Nephron (organoid): Measurements from ENCODE around the gene MMP12.

Source experiments
- H3K27ac Mint-ChIP-seq, 3 experiments: 2 replicates each; pipeline ENCODE4 v1.8.0; 2020; ENCODE audit warnings: mixed read lengths in 3 of 3, mild to moderate bottlenecking in 2 of 3, moderate library complexity in 1 of 3
- H3K27me3 Mint-ChIP-seq: 2 replicates; pipeline ENCODE4 v1.8.0; 2021; ENCODE audit warnings: low read depth, mild to moderate bottlenecking, moderate library complexity, mixed read lengths
- H3K36me3 Mint-ChIP-seq: 2 replicates; pipeline ENCODE4 v1.8.0; 2020; ENCODE audit warnings: low read depth, mixed read lengths
- H3K4me1 Mint-ChIP-seq: 2 replicates; pipeline ENCODE4 v1.8.0; 2020; ENCODE audit warnings: mixed read lengths
- H3K4me3 Mint-ChIP-seq, 3 experiments: 2 replicates each; pipeline ENCODE4 v1.8.0; 2020; ENCODE audit warnings: mild to moderate bottlenecking in 3 of 3, mixed read lengths in 3 of 3, moderate library complexity in 2 of 3
- H3K9me3 Mint-ChIP-seq: 2 replicates; pipeline ENCODE4 v1.8.0; 2020; ENCODE audit warnings: mixed read lengths
- CTCF ChIP-seq, 3 experiments: fragments of 200-600 bp; sonication (generic); IDR thresholded peaks; one replicate each; pipeline ENCODE4 v1.5.0; 2021; ENCODE audit warnings: antibody characterized with exemption in 3 of 3; ENCODE audit not compliant: unreplicated experiment in 3 of 3

Gene MMP12

GRCh38 chr11:102829316-102830000 is 45.3 kb downstream of the MMP12 start:
- Mint-ChIP-seq H3K27me3 (no peaks in the 10 kb centered on the region), H3K27ac (no peak overlapping the region), H3K9me3 (peaks cover 13% of the 10 kb centered on the region), H3K4me3 (no peak overlapping the region), H3K4me1 (no peaks in the 10 kb centered on the region), H3K36me3 (no peaks in the 10 kb centered on the region)
- TF ChIP-seq CTCF (IDR thresholded peaks at IDR 0.05; ENCODE audit: unreplicated experiment in 3 of 3) = no peak

GRCh38 chr11:102824556-102824955 is 50.2 kb downstream of the MMP12 start:
- no peak overlapping the region for H3K4me3 Mint-ChIP-seq
- no peaks in the 10 kb centered on the region for H3K27me3 Mint-ChIP-seq
- no peaks in the 10 kb centered on the region for H3K4me1 Mint-ChIP-seq
- H3K36me3 Mint-ChIP-seq = no peaks in the 10 kb centered on the region
- H3K9me3 Mint-ChIP-seq = peaks cover 13% of the 10 kb centered on the region
- TF ChIP-seq CTCF (IDR thresholded peaks at IDR 0.05; ENCODE audit: unreplicated experiment in 3 of 3) = no peak
- no peak overlapping the region for H3K27ac Mint-ChIP-seq

GRCh38 chr11:102819491-102819890 is 55.3 kb downstream of the MMP12 start:
- Mint-ChIP-seq H3K27me3 (no peaks in the 10 kb centered on the region), H3K4me1 (no peaks in the 10 kb centered on the region), H3K36me3 (no peaks in the 10 kb centered on the region), H3K9me3 (peaks cover 22% of the 10 kb centered on the region), H3K27ac (no peak overlapping the region), H3K4me3 (no peak overlapping the region)
- no peak for TF ChIP-seq CTCF (IDR thresholded peaks at IDR 0.05; ENCODE audit: unreplicated experiment in 3 of 3)

GRCh38 chr11:102813484-102813883 is 61.3 kb downstream of the MMP12 start:
- no peak overlapping the region for H3K4me3 Mint-ChIP-seq
- no peak for TF ChIP-seq CTCF (IDR thresholded peaks at IDR 0.05; ENCODE audit: unreplicated experiment in 3 of 3)
- no peaks in the 10 kb centered on the region for H3K36me3 Mint-ChIP-seq
- peaks cover 20% of the 10 kb centered on the region for H3K9me3 Mint-ChIP-seq
- H3K27ac Mint-ChIP-seq = no peak overlapping the region
- H3K27me3 Mint-ChIP-seq = no peaks in the 10 kb centered on the region
- H3K4me1 Mint-ChIP-seq = no peaks in the 10 kb centered on the region
